Stimulated activated naive CD8-positive, alpha-beta T cell treated with anti-CD3 and anti-CD28 coated beads, Interleukin-15, Interleukin-2, amounts not matched to agents 100 ng/mL and 50 ng/mL, for 24 hours (primary cell): ENCODE data around the gene BOD1L2.

ENCODE experiments used
- H3K27ac Mint-ChIP-seq: one replicate; pipeline ENCODE4 v1.8.0; 2021; ENCODE audit warnings: mild to moderate bottlenecking, mixed read lengths
- H3K27me3 Mint-ChIP-seq: one replicate; pipeline ENCODE4 v1.8.0; 2021; ENCODE audit warnings: mixed read lengths
- H3K36me3 Mint-ChIP-seq: one replicate; pipeline ENCODE4 v1.8.0; 2021; ENCODE audit warnings: low read depth, mixed read lengths
- H3K4me1 Mint-ChIP-seq: one replicate; pipeline ENCODE4 v1.8.0; 2021; ENCODE audit warnings: low read depth, mixed read lengths
- H3K4me3 Mint-ChIP-seq: one replicate; pipeline ENCODE4 v1.8.0; 2021; ENCODE audit warnings: mild to moderate bottlenecking, mixed read lengths
- H3K9me3 Mint-ChIP-seq: one replicate; pipeline ENCODE4 v1.8.0; 2021; ENCODE audit warnings: mixed read lengths

BOD1L2 gene

GRCh38 chr18:57141208-57142129, 5.4 kb upstream of the BOD1L2 start:
- Mint-ChIP-seq H3K27me3 (peaks cover 21% of the 10 kb centered on the region), H3K36me3 (no peaks in the 10 kb centered on the region)

GRCh38 chr18:57142324-57142723, 4.6 kb upstream of the BOD1L2 start:
- no peaks in the 10 kb centered on the region for H3K4me1 Mint-ChIP-seq
- H3K36me3 Mint-ChIP-seq: no peaks in the 10 kb centered on the region
- no peak overlapping the region for H3K27ac Mint-ChIP-seq
- H3K27me3 Mint-ChIP-seq: peaks cover 24% of the 10 kb centered on the region
- no peaks in the 10 kb centered on the region for H3K9me3 Mint-ChIP-seq
- no peak overlapping the region for H3K4me3 Mint-ChIP-seq

More at GRCh38 chr18:57141208-57142129, 5.4 kb upstream of the BOD1L2 start:
- H3K4me1 Mint-ChIP-seq: no peaks in the 10 kb centered on the region
- no peak overlapping the region for H3K4me3 Mint-ChIP-seq
- no peak overlapping the region for H3K27ac Mint-ChIP-seq
- no peaks in the 10 kb centered on the region for H3K9me3 Mint-ChIP-seq

- Mint-ChIP-seq H3K27ac (no peak overlapping the region), H3K4me3 (no peak overlapping the region), H3K4me1 (no peaks in the 10 kb centered on the region), H3K36me3 (no peaks in the 10 kb centered on the region), H3K9me3 (no peaks in the 10 kb centered on the region), H3K27me3 (peaks cover 28% of the 10 kb centered on the region)
Measured at GRCh38 chr18:57143265-57143664, 3.6 kb upstream of the BOD1L2 start.

GRCh38 chr18:57148263-57148662, 1.4 kb downstream of the BOD1L2 start:
- no peaks in the 10 kb centered on the region for H3K36me3 Mint-ChIP-seq
- H3K27me3 Mint-ChIP-seq: peaks cover 50% of the 10 kb centered on the region
- H3K4me1 Mint-ChIP-seq: peaks cover 3% of the 10 kb centered on the region
- H3K4me3 Mint-ChIP-seq: no peak overlapping the region
- H3K9me3 Mint-ChIP-seq: no peaks in the 10 kb centered on the region
- no peak overlapping the region for H3K27ac Mint-ChIP-seq

GRCh38 chr18:57149051-57149450, 2.2 kb downstream of the BOD1L2 start:
- peaks cover 48% of the 10 kb centered on the region for H3K27me3 Mint-ChIP-seq
- H3K4me3 Mint-ChIP-seq: no peak overlapping the region
- peaks cover 3% of the 10 kb centered on the region for H3K4me1 Mint-ChIP-seq
- H3K36me3 Mint-ChIP-seq: no peaks in the 10 kb centered on the region
- H3K27ac Mint-ChIP-seq: no peak overlapping the region
- H3K9me3 Mint-ChIP-seq: no peaks in the 10 kb centered on the region

GRCh38 chr18:57149531-57149930, 2.6 kb downstream of the BOD1L2 start:
- no peaks in the 10 kb centered on the region for H3K9me3 Mint-ChIP-seq
- no peaks in the 10 kb centered on the region for H3K36me3 Mint-ChIP-seq
- peaks cover 3% of the 10 kb centered on the region for H3K4me1 Mint-ChIP-seq
- no peak overlapping the region for H3K4me3 Mint-ChIP-seq
- H3K27me3 Mint-ChIP-seq: peaks cover 46% of the 10 kb centered on the region
- H3K27ac Mint-ChIP-seq: no peak overlapping the region

GRCh38 chr18:57150081-57150480, 3.2 kb downstream of the BOD1L2 start:
- no peak overlapping the region for H3K27ac Mint-ChIP-seq
- H3K4me1 Mint-ChIP-seq: peaks cover 3% of the 10 kb centered on the region
- peaks cover 46% of the 10 kb centered on the region for H3K27me3 Mint-ChIP-seq
- H3K36me3 Mint-ChIP-seq: no peaks in the 10 kb centered on the region
- no peak overlapping the region for H3K4me3 Mint-ChIP-seq
- no peaks in the 10 kb centered on the region for H3K9me3 Mint-ChIP-seq

GRCh38 chr18:57150828-57151227, 3.9 kb downstream of the BOD1L2 start:
- Mint-ChIP-seq H3K27ac (no peak overlapping the region), H3K9me3 (no peaks in the 10 kb centered on the region), H3K4me1 (peaks cover 3% of the 10 kb centered on the region), H3K4me3 (no peak overlapping the region), H3K27me3 (peaks cover 45% of the 10 kb centered on the region), H3K36me3 (no peaks in the 10 kb centered on the region)

GRCh38 chr18:57154191-57154830, 7.4 kb downstream of the BOD1L2 start:
- no peaks in the 10 kb centered on the region for H3K36me3 Mint-ChIP-seq
- peaks cover 26% of the 10 kb centered on the region for H3K27me3 Mint-ChIP-seq
- no peak overlapping the region for H3K4me3 Mint-ChIP-seq
- H3K4me1 Mint-ChIP-seq: peaks cover 3% of the 10 kb centered on the region
- H3K27ac Mint-ChIP-seq: no peak overlapping the region
- no peaks in the 10 kb centered on the region for H3K9me3 Mint-ChIP-seq

GRCh38 chr18:57164401-57164800, 17.5 kb downstream of the BOD1L2 start:
- H3K4me1 Mint-ChIP-seq: no peaks in the 10 kb centered on the region
- peaks cover 5% of the 10 kb centered on the region for H3K9me3 Mint-ChIP-seq
- H3K27ac Mint-ChIP-seq: no peak overlapping the region
- no peak overlapping the region for H3K4me3 Mint-ChIP-seq
- peaks cover 18% of the 10 kb centered on the region for H3K27me3 Mint-ChIP-seq
- no peaks in the 10 kb centered on the region for H3K36me3 Mint-ChIP-seq

- H3K27ac Mint-ChIP-seq: no peak overlapping the region
- no peaks in the 10 kb centered on the region for H3K36me3 Mint-ChIP-seq
- H3K4me1 Mint-ChIP-seq: no peaks in the 10 kb centered on the region
- H3K27me3 Mint-ChIP-seq: peaks cover 18% of the 10 kb centered on the region
- H3K4me3 Mint-ChIP-seq: no peak overlapping the region
- no peaks in the 10 kb centered on the region for H3K9me3 Mint-ChIP-seq
Measured at GRCh38 chr18:57167617-57168308, 20.9 kb downstream of the BOD1L2 start.

- Mint-ChIP-seq H3K4me3 (no peak overlapping the region), H3K4me1 (no peaks in the 10 kb centered on the region), H3K27me3 (peaks cover 12% of the 10 kb centered on the region), H3K27ac (no peak overlapping the region), H3K36me3 (no peaks in the 10 kb centered on the region), H3K9me3 (no peaks in the 10 kb centered on the region)
Measured at GRCh38 chr18:57171026-57171425, 24.1 kb downstream of the BOD1L2 start.

GRCh38 chr18:57175532-57175931, 28.6 kb downstream of the BOD1L2 start:
- Mint-ChIP-seq H3K27me3 (peaks cover 3% of the 10 kb centered on the region), H3K9me3 (no peaks in the 10 kb centered on the region), H3K27ac (no peak overlapping the region), H3K4me1 (no peaks in the 10 kb centered on the region), H3K4me3 (no peak overlapping the region), H3K36me3 (no peaks in the 10 kb centered on the region)

- H3K27me3 Mint-ChIP-seq: peaks cover 19% of the 10 kb centered on the region
- H3K27ac Mint-ChIP-seq: no peak overlapping the region
- H3K4me3 Mint-ChIP-seq: no peak overlapping the region
- H3K9me3 Mint-ChIP-seq: peaks cover 24% of the 10 kb centered on the region
- no peaks in the 10 kb centered on the region for H3K4me1 Mint-ChIP-seq
- H3K36me3 Mint-ChIP-seq: no peaks in the 10 kb centered on the region
Measured at GRCh38 chr18:57185434-57185833, 38.5 kb downstream of the BOD1L2 start.
